GM21447 (cell line): ENCODE data around the gene GEMIN7.
"Not testable (repeated sequence)": the region's sequence is repeated elsewhere in the genome, so short reads cannot be mapped to it uniquely, and the experiment has no call there.

Experiments used
- ATAC-seq: cut with Tn5 transposase; IDR thresholded peaks from one replicate; pipeline ENCODE4 v1.9.1; 2021; ENCODE audit not compliant: unreplicated experiment

Gene GEMIN7

DNA sequence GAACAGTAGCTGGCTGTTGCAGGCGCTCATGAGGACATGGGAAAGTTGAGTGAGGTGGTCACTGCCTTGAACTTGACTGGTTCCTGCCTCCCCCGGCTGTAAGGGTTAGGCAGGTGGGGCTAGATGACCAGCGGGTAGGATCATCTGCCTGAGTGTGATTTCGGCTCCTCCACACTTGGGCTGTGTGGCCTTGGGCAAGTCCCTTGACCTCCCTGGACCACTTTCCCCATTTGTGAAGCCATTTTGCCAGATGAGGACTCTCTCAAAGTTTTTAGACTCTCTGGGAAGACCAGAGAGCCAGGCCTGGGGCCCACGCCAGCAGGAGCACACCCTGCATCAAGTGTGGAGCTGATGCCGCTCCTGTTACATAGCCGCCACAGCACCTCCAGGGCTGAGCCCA is 23.4 kb downstream of the GEMIN7 start:
- ATAC-seq: no peak

DNA sequence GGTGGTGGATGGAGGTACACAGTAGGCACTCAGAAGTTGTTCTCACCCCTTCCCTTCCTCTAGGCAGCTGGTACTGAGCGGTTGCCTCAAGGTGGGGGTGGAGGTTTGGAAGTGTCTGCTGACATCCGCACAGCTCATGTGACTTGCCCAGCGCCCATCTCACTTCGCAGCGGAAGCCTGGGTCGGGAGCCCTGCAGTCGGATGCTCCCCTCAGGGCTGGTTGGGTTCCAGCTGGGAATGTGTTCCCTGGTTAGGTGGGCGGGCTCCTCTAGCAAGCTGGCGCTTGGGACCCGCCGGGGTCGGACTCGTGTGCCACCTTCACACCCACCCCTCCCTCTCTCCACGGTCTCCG is 24.1 kb downstream of the GEMIN7 start:
- peak; percentile 48 for ATAC-seq

DNA sequence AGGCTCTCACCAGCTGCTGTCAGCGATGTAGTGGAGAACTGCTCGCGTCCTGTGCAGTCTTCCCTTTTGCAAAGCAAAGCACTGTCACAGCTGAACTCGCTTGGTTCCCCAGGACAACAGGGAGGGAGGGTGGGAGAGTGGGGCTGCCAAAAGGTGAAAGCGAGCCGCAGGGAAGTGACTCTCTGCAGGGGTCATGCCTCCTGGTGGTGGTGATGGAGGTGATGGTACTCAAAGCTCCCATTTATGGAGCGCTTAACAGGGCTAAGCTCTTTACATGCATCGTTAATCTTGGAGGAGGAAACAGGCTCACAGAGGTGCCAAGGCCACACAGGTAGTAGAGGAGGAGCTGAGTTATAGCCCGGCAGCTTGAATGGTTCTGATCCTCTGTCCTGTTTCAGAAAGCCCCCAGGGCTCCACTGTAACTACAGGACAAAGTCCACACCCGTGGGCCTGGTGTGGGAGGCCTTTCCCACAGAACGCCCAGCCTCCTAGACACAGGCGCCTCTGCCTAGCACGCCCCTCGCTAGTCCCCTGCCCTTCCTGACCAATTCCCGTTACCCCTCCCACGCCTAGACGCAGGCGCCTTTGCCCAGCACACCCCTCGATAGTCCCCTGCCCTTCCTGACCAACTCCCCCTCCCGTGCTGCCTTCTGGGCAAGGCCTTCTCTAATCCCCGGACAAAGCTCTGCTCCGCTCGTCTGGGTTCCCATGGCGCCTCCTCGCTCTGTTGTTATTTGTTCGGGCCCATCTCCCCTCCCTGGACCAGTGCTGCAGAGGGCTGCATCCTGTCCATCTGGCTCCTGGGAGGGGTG is 24.7 kb downstream of the GEMIN7 start:
- ATAC-seq: no peak

DNA sequence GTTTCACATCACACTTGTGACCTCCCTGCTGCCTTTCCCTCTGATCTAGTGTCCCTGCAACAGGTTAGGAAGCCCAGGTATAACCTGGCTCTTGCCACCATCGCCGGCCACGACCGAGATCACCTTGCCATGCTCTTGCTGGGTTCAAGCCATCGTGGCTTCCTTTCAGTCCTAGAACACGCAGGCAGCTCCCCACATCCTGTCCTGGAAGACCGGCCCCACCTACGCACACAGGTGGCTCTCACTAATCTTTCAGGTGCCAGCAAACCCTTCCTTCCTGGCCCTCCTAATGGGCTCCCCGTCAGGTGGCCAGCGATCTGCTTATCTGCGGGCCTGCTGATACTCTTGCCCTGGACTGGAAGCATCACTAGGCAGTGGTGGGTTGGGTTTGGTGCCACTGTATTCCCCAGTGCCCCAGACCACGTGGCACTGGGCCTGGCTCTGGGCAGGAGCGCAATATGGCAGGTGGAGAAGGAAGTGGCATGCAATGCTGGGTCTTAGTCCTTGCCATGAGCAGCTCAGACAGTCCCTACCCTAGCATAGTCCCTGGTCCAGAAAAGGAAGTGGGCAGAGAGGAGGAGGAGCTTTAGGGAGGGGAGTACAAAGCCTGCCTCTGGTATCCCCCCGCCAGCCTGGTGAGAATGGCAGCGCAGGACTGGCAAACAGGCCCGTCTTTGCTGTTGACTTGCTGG is 25.7 kb downstream of the GEMIN7 start:
- ATAC-seq: no peak

DNA sequence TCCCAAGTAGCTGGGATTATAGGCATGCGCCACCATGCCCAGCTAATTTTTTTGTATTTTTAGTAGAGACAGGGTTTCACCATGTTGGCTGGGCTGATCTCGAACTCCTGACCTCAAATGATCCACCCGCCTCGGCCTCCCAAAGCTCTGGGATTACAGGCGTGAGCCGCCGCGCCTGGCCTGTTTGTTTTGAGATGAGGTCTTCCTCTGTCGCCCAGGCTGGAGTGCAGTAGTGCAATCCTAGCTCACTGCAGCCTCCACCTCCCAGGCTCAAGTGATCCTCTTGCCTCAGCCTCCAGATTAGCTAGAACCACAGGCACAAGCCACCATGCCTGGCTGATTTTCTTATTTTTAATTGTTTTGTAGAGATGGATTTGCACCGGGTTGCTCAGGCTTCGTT is 27.3 kb downstream of the GEMIN7 start:
- ATAC-seq: not testable (repeated sequence)

DNA sequence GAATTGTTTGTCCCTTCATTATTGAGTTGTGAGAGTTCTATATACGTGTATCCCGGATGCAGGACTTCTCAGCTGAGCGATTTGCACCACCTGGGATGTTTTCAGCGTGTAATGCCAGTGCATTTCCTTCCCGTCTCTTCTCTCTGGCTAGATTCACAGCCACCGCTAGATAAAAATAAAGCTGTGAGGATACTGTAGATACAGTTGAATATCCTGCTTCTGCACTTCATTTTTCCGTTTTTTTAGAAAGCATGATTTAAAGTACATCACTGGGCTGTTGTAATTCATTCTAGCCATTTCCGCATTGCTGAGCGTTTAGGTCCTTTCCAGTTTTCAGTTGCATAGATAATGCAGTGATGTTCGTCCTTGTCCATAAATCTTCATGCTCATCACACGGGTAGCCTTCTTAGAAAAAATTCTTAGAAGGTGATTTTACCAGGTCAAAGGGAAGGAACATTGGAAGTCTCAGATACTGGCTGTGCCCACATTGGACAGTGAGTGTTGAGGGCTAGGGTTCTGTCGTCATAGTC is 28.6 kb downstream of the GEMIN7 start:
- ATAC-seq: no peak

DNA sequence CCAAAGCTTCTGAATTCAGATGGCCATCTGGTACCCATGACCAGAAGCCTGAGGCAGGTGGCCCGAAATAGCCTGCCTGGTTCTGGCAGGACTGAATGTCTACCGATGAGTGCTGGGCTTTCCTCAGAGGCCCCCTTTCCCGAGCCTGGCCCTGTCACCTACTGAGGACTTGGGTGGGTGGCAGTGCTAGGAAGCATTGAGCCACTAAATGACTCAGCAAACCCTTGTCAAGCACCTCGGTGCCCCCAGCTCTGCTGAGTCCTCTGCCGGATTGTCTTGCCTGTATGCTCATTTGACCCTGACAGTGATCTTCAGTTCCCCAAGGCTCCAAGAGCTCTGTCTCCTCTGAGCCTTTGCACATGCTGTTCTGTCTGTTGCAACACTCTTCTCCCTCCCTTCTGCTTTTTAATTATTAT is 31.8 kb downstream of the GEMIN7 start:
- ATAC-seq: no peak

DNA sequence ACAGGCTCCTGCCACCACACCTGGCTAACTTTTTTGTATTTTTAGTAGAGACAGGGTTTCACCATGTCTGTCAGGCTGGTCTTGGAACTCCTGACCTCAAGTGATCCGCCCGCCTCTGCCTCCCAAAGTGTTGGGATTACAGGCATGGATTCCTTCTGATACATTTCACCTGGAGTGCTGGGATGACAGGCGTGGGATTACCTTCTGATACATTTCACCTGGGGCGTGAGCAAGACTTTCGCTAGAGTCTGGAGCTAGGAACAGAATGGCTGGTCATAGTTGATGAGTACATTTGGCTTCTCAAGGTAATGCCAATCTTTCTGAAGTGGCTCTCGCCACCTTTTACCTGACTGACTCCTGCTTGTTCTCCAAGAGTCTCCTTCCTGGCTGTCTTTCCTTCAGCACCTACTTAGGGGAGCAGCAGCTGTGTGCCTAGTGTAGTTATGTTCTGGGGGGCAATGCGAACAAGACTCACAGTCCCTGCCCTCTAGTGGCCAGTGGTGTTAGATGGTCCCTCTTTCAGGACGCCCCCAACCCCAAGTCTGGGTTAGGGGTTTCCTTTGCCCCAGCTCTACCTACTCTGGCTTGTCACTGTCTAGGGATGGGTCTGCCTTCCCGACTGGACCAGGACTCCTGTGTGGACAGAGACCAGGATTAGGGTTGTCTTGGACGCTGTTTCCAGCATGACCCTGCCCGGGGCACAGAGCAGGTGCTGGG is 33.2 kb downstream of the GEMIN7 start:
- ATAC-seq: no peak

DNA sequence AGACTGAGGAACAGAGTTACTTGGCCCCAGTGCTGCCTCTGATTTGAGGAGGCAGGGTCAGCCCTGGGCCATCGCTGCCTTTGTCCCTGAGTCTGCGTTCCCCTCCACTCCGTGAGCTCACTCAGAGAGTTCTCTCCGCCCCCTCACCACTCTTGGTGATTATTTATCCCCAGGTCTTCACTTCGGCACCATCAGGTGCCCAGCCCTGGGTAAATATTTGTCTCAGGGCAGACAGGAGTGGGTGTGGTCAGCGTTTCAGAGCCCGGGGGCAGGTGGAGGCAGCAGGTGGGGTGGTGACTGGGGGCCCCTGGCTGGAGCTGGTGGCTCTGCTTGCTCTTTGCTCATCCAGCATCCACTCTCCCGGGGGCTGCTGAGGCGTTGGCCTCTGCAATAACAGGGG is 34.6 kb downstream of the GEMIN7 start:
- ATAC-seq: no peak

DNA sequence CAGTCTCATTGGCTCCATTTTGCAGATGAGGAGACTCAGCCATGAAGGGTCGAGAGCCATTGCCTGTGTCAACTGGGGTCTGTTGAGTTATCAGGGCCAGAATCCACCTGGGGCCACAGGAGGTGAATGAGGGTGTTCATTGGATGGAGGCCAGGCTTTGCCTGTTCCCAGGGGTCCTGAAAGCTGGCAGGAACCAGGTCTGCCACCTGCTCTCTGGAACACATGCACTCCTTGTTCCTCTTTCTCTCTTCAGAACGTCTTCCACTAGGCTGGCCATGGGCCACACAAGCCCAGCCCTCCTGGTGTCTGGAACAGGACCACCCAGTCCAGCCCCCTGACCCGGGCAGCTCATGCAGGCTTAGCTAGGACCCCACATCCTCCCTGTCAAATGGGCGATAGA is 35.1 kb downstream of the GEMIN7 start:
- no peak for ATAC-seq

DNA sequence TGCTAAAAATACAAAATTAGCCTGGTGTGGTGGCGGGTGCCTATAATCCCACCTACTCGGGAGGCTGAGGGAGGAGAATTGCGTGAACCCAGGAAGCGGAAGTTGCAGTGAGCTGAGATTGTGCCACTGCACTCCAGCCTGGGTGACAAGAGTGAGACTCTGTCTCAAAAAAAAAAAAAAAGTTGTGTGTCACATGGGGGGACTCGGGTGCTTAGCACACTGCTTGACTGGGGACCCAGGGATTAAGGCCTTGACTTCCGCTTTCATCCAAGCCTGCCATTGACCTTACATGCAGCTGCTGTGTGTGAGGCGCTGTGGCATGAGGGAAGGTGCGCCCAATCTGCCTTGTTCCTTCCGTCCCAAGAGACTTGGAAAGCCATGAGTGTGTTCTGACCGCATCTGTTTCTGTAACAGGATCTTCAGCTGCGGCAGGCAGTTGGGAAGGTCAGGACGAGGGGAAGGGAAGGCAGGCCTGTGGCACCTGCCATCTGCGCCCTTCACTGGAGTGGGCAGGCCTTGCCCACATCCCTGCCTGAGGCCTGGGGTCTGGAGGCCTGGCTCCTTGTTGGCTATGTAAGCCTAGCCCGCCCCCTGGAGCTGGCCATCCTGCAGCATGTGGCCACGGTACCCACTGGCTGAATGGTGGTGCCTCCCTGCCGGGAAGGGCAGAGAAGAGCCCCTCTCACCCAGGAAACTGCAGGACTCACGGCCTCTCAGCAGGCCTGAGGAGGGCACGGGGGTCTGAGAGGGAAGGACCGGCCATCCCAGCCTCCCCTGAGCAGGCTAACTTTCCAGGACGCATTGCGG is 37.0 kb downstream of the GEMIN7 start:
- no peak for ATAC-seq

DNA sequence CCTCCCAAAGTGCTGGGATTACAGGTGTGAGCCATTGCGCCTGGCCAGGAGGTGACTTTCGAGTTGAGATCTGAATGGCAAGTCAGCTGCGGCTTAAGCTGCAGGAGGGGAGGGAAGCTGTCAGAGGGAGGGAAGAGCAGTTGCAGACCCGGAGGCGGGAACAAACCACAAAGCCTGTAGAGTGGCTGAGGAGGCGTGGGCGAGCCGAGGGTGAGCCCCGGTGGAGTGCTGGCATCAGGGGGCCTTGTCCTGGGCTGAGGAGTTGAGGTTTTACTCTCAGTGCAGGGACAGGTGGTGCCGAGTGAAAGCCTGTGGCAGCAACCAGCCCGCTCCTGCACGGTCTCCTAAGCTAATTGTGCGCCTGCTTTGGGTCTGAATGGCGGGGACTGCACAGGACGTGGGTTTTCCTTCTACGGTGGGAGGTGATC is 38.1 kb downstream of the GEMIN7 start:
- peak; percentile 43 for ATAC-seq

DNA sequence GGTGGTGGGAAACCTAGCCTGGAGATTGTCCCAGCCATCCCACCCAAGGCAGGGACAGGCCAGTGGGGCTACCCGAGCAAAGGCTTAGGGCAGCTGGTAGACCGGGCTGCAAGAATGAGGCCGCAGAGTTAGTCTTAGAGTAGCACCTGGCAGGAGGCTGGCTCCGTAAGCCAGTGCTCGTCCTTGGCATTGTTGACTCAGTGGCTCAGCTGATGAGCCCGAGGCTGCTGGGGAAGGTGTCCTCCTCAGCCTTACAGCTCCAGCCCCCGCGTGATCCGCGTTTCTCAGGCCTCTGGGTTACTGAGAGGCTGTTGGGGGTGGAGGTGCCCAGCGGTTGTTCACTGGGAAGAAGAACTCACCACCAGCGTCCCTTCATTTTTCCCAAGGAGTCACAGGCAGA is 38.6 kb downstream of the GEMIN7 start:
- no peak for ATAC-seq

DNA sequence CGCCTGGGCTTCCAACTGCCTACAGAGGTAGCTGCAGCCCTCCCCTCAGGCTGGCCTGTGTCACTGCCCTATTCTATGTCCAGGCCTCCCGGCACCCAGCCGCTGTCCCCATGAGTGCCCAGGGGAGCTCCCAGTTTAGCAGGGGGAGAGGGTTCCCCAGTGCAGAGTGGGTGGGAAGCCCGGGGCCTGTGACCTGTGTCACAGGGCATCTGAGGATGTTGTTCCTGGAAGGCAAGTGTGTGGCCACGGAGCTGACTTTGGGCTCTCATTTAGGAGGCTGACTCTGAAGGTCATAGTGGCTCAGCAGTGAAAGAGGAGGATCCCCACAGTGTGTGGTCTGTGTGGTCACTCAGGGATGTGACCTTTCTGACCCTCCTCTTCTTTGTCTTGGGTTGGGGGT is 39.0 kb downstream of the GEMIN7 start:
- no peak for ATAC-seq

DNA sequence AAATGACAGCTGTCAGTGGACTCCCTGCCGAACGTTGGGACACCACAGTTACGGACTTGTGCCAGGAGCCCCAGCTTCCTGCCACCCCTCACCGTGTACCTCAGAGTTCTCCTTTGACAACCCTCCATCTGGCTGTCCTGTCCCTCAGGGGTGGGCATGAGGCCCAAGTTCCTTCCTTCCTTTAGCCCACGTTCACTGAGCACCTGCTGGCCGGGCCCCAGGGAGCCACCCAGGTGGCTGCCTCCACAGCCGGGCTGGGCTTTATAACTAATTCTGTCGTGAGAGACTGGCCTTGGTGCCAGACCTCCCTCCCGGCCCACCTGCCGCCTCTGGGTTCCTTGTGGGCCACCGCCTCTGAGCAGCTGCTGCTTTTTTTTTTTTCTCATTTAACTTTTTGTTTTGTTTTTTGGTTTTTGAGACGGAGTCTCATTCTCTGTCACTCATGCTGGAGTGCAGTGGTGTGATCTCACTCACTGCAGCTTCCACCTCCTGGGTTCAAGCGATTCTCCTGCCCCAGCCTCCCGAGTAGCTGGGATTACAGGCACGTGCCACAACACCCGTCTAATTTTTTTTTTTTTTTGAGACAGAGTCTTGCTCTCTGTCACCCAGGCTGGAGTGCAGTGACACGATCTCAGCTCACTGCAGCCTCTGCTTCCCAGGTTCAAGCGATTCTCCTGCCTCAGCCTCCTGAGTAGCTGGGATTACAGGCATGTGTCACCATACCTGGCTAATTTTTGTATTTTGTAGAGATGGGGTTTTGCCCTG is 39.7 kb downstream of the GEMIN7 start:
- not testable (repeated sequence) for ATAC-seq

DNA sequence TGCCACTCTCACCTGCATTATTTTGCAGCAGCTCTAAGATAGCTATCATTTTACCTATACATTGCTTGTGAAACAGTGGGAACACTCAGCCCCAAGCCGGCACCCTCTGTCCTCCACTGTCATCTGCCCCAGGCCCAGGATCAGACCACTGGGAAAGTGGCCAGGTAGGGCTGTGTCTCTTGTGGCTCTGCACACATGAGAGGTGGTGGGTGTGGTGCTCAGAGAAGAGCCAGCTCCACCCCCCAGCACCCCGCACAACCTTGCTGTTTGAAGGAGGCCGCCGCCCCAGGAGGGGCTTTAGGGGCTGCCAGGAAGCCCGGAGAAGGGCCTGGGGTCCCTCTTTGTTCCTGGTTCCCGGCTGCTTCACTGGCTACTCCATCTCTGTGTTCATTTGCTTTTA is 40.5 kb downstream of the GEMIN7 start:
- no peak for ATAC-seq

DNA sequence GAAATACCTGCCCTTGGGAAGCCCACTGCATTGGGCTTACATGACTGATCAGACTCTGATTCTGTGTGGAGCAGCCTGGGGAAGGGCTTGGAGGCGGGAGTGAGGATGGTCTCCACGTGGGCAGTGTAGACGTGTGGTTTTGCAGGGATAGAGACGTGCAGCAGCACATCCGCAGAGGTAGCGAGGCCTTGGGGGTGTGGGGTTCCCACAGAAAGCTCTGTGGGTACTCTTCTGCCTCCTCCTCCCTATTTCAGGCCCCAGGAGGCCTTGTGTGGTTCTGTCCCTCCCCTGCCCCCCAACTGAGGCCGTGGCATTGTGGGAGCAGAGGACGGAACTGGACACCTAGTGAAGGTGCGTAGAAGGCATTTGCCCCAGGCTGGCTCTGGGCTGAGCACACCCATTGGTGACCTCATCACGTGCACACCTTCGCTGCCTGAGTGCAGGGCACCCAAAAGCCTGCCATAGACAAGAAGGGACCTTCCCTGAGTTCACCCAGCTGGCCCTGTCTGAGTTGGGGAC is 42.8 kb downstream of the GEMIN7 start:
- ATAC-seq: no peak

DNA sequence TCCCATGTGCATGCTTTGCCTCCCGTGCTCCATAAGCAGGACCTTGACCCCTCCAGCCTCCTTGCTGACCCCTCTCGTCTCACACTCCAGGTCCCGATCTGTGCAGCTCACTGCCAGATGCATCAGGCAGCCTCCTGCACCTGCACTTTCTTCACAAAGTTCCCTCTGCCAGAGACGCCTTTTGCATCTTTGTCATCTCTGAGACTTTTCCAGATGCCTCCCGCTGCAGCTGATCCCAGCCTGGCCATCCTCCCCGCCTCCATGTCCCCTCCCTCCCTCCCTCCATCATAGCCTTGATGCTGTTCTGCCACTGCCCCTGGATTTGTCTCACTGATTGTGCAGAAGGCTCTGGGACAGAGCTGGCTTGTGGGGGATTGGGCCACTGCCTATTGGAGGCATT is 43.8 kb downstream of the GEMIN7 start:
- ATAC-seq: no peak

DNA sequence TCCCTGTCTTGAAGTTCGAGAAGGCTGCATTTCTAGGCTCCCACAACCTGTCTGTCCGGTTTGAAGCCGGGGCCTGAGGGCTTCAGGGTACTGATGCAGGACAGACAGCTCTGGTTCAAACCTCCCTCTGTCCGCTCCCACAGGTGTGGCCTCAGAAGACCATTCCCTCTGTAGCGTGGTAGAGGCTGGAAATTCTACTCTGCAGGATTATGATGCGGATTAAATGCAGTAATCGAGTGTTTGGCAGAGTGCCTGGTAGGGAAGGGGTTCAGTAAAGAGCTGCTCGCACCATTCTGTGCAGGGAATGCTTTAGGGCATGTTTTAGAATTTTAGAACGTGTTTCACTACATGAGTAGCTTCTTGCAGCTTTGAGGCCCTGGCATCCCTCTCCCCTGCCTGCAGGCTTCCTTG is 44.4 kb downstream of the GEMIN7 start:
- no peak for ATAC-seq

DNA sequence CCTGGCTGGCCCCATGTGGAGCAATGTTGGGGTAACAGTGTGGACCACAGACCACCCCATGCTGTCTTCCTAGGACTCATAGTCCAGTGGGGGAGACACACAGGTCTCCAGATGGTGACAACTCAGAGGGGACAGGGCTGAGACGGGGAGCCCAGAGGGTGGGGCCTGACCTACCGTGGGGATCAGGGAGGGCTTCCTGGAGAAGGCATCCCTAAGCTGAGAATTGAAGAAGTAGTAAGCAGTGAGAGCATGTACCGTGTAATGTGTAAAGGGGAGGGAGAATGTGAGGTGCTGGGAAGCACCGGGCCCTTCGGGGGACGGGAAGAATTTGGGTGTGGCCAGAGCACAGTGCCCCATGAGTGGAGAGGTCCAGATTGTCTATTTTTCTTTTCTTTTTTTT is 45.0 kb downstream of the GEMIN7 start:
- no peak for ATAC-seq
